22Rv1 (cell line): ENCODE results near the gene EIF3L.

Experiments used
- CTCF ChIP-seq: fragments of 450-650 bp; IDR thresholded peaks from 2 replicates; pipeline ENCODE4 v1.5.1; 2017; ENCODE audit warnings: mild to moderate bottlenecking
- ZFX ChIP-seq: fragments of 450-650 bp; IDR thresholded peaks from 2 replicates; pipeline ENCODE4 v1.6.1; 2017; ENCODE audit warnings: antibody characterized with exemption, borderline replicate concordance

DNA sequence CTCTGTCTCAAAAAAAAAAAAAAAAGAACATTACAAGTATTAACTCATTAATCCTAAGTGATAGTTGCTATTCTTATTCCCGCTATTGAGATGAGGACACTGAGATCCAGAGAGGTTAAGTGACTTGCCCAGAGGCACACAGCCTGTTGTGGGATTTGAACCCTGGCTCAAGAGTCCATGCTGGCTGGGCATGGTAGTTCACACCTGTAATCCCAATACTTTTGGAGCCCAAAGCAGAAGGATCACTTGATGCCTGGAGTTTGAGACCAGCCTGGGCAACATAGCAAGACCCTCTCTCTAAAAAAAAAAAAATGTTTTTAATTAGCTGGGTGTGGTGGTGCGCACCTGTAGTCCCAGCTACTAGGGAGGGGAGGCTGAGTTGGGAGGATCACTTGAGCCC is 37.4 kb upstream of the EIF3L start:
- TF ChIP-seq CTCF, result no peak
- no peak for TF ChIP-seq ZFX
